Measurements from ENCODE around the gene ZNF446. TPM values are rescaled to one million over a fixed set of nuclear protein-coding genes. Genes with fewer than 3 reads are reported as not detected.

ZNF446 gene
- total and polyA plus RNA-seq, 2 donors (not counting 1 experiment from before 2014, with no cell fraction given), result 2.4 to 9.4 TPM

- no peak for TF ChIP-seq EZH2 (IDR thresholded peaks at IDR 0.05; ENCODE audit: low read length, missing control alignments)
- no peak for TF ChIP-seq CTCF (conservative IDR thresholded peaks at IDR 0.05 in 1 of 2, IDR thresholded peaks at IDR 0.05 in 1 of 2; ENCODE audit: low read depth in 1 of 2, low read length in 2 of 2)
- H3K36me3 ChIP-seq (ENCODE audit: control insufficient read depth, insufficient read depth, low read length), result peaks cover 12% of the 10 kb centered on the region
- DNase-seq (ENCODE audit: low read depth in 2 of 2), result no peak
- no peak overlapping the region for H3K4me3 ChIP-seq (replicated peaks in 1 of 4; ENCODE audit: control extremely low read depth in 1 of 4, insufficient read depth in 1 of 4, low read depth in 3 of 4, low read length in 4 of 4)
- H4K20me1 ChIP-seq (ENCODE audit: control insufficient read depth, extremely low read depth, insufficient read depth, low read length), result no peaks in the 10 kb centered on the region
- H3K4me2 ChIP-seq (ENCODE audit: extremely low read depth, insufficient read depth, low read length), result no peak overlapping the region
- H3K27me3 ChIP-seq (ENCODE audit: control insufficient read depth, insufficient read depth, low read length), result no peaks in the 10 kb centered on the region
- no peak overlapping the region for H2AFZ ChIP-seq (ENCODE audit: low read length)
- no peak overlapping the region for H3K9ac ChIP-seq (ENCODE audit: insufficient read depth, low read length)
- H3K9me3 ChIP-seq (ENCODE audit: control insufficient read depth, insufficient read depth, low read depth, low read length), result no peaks in the 10 kb centered on the region
- peaks cover 6% of the 10 kb centered on the region for H3K4me1 ChIP-seq (ENCODE audit: control insufficient read depth, extremely low read depth, insufficient read depth, low read length)
- H3K79me2 ChIP-seq (ENCODE audit: control insufficient read depth, insufficient read depth, low read length), result no peaks in the 10 kb centered on the region
- H3K27ac ChIP-seq (ENCODE audit: insufficient read depth, low read length), result no peak overlapping the region
Observed at GRCh38 chr19:58455306-58455705, 20.8 kb upstream of the ZNF446 start.

- no peaks in the 10 kb centered on the region for H3K27me3 ChIP-seq (ENCODE audit: control insufficient read depth, insufficient read depth, low read length)
- DNase-seq (ENCODE audit: low read depth in 2 of 2), result no peak
- TF ChIP-seq CTCF (conservative IDR thresholded peaks at IDR 0.05 in 1 of 2, IDR thresholded peaks at IDR 0.05 in 1 of 2; ENCODE audit: low read depth in 1 of 2, low read length in 2 of 2) (no peak), EZH2 (IDR thresholded peaks at IDR 0.05; ENCODE audit: low read length, missing control alignments) (no peak)
Observed at GRCh38 chr19:58456111-58456510, 20.0 kb upstream of the ZNF446 start.

GRCh38 chr19:58460039-58460438, 16.1 kb upstream of the ZNF446 start:
- TF ChIP-seq CTCF (conservative IDR thresholded peaks at IDR 0.05 in 1 of 2, IDR thresholded peaks at IDR 0.05 in 1 of 2; ENCODE audit: low read depth in 1 of 2, low read length in 2 of 2) (no peak), EZH2 (IDR thresholded peaks at IDR 0.05; ENCODE audit: low read length, missing control alignments) (no peak)

More at GRCh38 chr19:58456111-58456510, 20.0 kb upstream of the ZNF446 start:
- Histone ChIP-seq H3K27ac (ENCODE audit: insufficient read depth, low read length) (no peak overlapping the region), H3K9me3 (ENCODE audit: control insufficient read depth, insufficient read depth, low read depth, low read length) (no peaks in the 10 kb centered on the region), H2AFZ (ENCODE audit: low read length) (no peak overlapping the region), H4K20me1 (ENCODE audit: control insufficient read depth, extremely low read depth, insufficient read depth, low read length) (no peaks in the 10 kb centered on the region), H3K9ac (ENCODE audit: insufficient read depth, low read length) (no peak overlapping the region), H3K4me1 (ENCODE audit: control insufficient read depth, extremely low read depth, insufficient read depth, low read length) (peaks cover 1% of the 10 kb centered on the region), H3K4me2 (ENCODE audit: extremely low read depth, insufficient read depth, low read length) (no peak overlapping the region), H3K79me2 (ENCODE audit: control insufficient read depth, insufficient read depth, low read length) (no peaks in the 10 kb centered on the region), H3K4me3 (replicated peaks in 1 of 4; ENCODE audit: control extremely low read depth in 1 of 4, insufficient read depth in 1 of 4, low read depth in 3 of 4, low read length in 4 of 4) (no peak overlapping the region), H3K36me3 (ENCODE audit: control insufficient read depth, insufficient read depth, low read length) (peaks cover 12% of the 10 kb centered on the region)

More at GRCh38 chr19:58460039-58460438, 16.1 kb upstream of the ZNF446 start:
- no peak overlapping the region for H3K4me2 ChIP-seq (ENCODE audit: extremely low read depth, insufficient read depth, low read length)
- no peak overlapping the region for H2AFZ ChIP-seq (ENCODE audit: low read length)
- H4K20me1 ChIP-seq (ENCODE audit: control insufficient read depth, extremely low read depth, insufficient read depth, low read length), result no peaks in the 10 kb centered on the region
- no peak for DNase-seq (ENCODE audit: low read depth in 2 of 2)
- H3K79me2 ChIP-seq (ENCODE audit: control insufficient read depth, insufficient read depth, low read length), result no peaks in the 10 kb centered on the region
- no peaks in the 10 kb centered on the region for H3K27me3 ChIP-seq (ENCODE audit: control insufficient read depth, insufficient read depth, low read length)
- H3K36me3 ChIP-seq (ENCODE audit: control insufficient read depth, insufficient read depth, low read length), result peaks cover 7% of the 10 kb centered on the region
- no peaks in the 10 kb centered on the region for H3K4me1 ChIP-seq (ENCODE audit: control insufficient read depth, extremely low read depth, insufficient read depth, low read length)
- H3K4me3 ChIP-seq (replicated peaks in 1 of 4; ENCODE audit: control extremely low read depth in 1 of 4, insufficient read depth in 1 of 4, low read depth in 3 of 4, low read length in 4 of 4), result no peak overlapping the region
- no peaks in the 10 kb centered on the region for H3K9me3 ChIP-seq (ENCODE audit: control insufficient read depth, insufficient read depth, low read depth, low read length)
- H3K9ac ChIP-seq (ENCODE audit: insufficient read depth, low read length), result no peak overlapping the region
- H3K27ac ChIP-seq (ENCODE audit: insufficient read depth, low read length), result no peak overlapping the region
